Suprapubic skin (tissue), 3 donors: Measurements from ENCODE around the gene PAX4.

Experiments
- POLR2A ChIP-seq, 2 donors: fragments of 450-650 bp; IDR thresholded peaks; one replicate each; pipeline ENCODE4 v1.6.1; 2017; ENCODE audit warnings: antibody characterized with exemption in 2 of 2, mild to moderate bottlenecking in 2 of 2, moderate library complexity in 2 of 2
- TF ChIP-seq, protein P1 (sequence below), 2 donors: fragments of 200-600 bp in 1 of 2; fragments of 450-650 bp in 1 of 2; sonication (generic) in 1 of 2; IDR thresholded peaks; one replicate each; pipeline ENCODE4 v1.5.1; 2016 to 2019; ENCODE audit warnings: antibody characterized with exemption in 2 of 2, mild to moderate bottlenecking in 1 of 2, moderate library complexity in 1 of 2

DNA sequence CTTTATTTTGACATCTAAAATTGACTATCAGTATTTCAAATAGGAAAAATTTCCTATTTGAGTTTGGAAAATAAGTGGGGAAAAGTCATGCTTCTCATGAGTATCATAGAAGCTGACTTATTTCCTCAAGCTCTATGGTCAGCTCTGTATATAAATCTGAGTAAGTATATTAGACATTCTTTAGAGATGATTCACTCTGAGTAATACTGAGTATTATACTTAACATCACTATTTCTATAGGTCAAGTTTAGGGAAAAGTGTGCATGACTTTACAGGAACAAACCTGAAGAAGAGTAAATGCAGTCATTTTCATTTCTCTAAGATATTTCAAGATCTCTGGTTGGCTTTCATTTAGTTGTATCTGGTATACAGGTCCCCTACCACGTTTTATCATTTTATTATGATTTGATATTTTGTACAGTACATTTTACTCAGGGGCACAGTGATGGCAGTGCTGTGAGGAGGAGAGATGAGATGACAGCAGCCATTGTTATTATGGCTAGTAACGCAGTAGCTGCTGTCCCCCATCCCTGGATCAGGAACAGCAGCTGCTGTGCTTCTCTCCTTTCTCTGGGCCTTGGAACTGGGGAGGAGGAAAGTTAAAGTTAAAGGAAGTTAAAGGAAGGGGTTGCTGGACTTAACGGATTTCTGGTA is 49.2 kb upstream of the PAX4 start:
- TF ChIP-seq, protein P1, sequence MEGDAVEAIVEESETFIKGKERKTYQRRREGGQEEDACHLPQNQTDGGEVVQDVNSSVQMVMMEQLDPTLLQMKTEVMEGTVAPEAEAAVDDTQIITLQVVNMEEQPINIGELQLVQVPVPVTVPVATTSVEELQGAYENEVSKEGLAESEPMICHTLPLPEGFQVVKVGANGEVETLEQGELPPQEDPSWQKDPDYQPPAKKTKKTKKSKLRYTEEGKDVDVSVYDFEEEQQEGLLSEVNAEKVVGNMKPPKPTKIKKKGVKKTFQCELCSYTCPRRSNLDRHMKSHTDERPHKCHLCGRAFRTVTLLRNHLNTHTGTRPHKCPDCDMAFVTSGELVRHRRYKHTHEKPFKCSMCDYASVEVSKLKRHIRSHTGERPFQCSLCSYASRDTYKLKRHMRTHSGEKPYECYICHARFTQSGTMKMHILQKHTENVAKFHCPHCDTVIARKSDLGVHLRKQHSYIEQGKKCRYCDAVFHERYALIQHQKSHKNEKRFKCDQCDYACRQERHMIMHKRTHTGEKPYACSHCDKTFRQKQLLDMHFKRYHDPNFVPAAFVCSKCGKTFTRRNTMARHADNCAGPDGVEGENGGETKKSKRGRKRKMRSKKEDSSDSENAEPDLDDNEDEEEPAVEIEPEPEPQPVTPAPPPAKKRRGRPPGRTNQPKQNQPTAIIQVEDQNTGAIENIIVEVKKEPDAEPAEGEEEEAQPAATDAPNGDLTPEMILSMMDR (IDR thresholded peaks at IDR 0.05): no peak
- no peak for TF ChIP-seq POLR2A (IDR thresholded peaks at IDR 0.05)
